HG03139 (cell line): Measurements from ENCODE around the gene ANTXR1.
A peak's percentile ranks its signal among the peaks of the same experiment; 100 is the strongest.

Source experiments
- ATAC-seq: cut with Tn5 transposase; IDR thresholded peaks from one replicate; pipeline ENCODE4 v1.9.1; 2021; ENCODE audit not compliant: unreplicated experiment

Gene ANTXR1

GRCh38 chr2:69032336-69032735, 19.4 kb downstream of the ANTXR1 start:
- ATAC-seq: no peak

GRCh38 chr2:69033461-69034095, 20.6 kb downstream of the ANTXR1 start:
- no peak for ATAC-seq

- ATAC-seq: no peak
Measured at GRCh38 chr2:69034122-69034521, 21.1 kb downstream of the ANTXR1 start.

DNA sequence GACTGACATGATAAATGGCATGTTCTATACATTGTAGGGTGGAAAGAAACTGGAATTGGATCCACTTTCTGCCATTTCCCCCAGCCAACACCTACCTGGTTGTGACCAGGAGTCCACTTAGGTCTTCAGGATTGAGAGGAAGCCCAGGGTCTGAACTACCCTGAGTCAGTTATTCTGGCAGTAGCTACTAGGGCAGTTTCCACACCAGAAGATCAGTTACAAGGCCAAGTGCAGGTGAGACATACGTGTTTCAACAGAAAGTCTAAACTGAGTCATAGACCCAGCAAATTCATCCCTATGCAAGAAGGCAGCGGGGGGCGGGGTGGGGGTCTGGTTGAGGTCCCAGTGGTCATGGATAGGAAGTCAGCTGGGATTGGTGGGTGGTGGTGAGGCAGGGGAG, 21.9 kb downstream of the ANTXR1 start:
- ATAC-seq: no peak

- ATAC-seq: no peak
Measured at GRCh38 chr2:69036926-69037325, 23.9 kb downstream of the ANTXR1 start.

DNA sequence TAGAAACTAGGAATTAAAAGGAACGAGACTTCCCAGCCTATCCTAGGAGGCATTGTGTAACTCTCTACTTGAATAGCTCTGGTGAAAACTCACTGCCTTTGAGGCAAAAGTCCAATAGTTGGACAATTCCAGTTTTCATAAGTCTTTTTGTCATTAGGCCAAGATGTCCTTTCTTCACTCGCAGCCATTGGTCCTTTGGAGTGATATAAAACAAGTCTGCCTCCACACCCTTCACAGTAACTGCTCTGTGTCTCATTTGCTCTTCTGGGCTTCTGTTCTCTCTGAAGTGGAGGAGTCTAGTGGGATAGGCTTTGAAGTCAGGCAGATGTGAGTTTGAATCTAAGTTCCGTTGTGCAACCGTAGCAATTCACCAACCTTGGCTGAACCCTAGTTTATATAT, 28.2 kb downstream of the ANTXR1 start:
- no peak for ATAC-seq

DNA sequence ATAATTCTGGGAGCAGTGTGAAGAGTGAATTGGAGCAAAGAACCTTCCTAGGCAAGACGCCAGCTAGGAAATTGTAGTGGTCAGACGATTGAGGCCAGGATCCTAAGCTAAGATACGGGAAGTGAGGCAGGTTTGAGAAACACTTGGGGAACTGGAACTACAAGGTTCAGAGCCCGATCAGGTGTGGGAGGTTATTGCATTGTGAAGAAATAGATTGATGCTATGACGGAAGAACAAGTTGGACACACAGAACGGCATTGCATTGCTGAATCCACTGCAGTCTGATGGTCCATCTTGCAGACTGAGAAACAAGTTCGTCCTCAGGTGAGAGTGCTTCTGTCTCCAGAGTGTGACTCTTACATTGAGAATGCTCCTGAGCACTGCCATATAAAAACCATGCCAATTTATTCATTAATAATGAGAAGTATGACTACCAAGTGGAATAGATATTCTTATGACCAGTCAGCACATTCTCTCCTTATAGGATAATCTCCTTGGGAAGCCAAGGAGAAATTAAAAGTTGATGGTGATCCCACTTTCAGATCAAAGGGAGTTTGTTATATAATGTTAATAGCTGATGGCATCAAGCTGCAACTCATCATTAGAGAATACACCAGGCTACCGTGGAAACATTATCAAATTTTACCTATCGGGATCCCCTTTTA, 30.9 kb downstream of the ANTXR1 start:
- no peak for ATAC-seq

DNA sequence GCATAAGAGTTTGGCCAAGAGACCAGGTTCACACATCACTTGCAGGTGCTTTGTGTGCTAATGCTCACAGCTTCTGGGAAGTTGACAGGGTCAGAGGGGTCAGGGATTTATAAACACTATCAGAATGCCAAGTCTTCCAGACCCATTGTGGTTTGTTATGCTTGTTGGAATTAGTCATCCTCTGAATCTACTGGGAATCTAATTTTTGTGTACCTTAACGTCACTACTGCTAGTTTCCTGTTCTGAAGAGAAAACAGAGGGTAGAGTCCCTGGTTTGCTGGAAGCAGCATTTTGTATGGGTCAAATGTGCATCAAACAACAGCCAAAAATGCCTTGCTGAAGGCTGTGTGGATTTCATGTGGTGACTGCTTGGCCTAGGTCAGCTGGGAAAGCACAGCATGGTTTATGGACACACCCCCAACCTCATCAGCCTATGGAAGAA, 33.3 kb downstream of the ANTXR1 start:
- no peak for ATAC-seq

DNA sequence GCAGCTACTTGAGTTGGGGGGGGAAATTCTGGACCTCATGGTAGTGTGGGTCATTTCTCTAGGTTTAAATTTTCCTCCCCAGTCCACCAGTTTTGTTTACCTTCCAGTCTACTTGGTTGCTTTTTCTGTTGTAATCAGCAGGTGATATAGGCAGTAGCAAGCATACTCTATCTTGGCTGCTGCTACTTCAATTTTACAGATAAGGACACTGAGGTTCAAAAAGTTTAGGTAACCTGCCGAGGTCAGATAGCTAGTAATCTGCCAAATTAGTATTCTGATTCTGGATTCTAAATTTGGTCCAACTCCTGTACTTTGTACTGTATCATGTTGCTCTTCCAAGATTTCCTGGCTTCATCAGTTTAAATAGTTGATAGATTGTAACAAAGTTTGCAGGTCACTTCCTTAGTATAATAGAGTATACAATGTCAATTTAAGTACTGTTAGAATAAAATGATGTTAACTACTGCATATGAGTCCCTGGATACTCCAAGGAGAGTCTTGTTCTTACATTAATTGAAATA, 34.7 kb downstream of the ANTXR1 start:
- no peak for ATAC-seq

- ATAC-seq: no peak
Measured at GRCh38 chr2:69050802-69051201, 37.8 kb downstream of the ANTXR1 start.

DNA sequence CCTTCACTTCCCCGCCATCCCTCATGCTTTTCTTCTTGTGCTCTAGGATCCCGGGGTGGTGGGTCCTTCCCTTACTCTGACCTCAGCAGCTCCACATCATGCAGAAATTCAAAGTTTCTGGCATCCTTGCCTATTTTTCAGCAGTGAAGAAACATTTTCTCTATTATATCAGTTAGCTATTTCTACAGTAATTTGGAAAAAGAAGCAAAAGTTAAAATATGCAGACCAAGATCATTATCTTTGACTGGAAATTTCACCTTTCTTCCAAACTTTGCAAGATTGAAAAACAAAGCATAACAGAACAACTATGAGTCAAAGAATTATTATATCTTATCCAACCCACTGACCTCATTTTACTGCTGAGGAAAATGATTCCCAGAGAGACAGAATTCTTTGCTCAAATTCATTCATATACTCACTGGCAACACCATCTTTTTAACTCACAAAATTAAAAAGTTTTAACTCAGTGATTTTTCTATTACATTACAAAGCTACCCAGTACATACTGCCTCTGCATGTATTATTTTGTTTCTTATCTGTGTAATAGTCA, 40.5 kb downstream of the ANTXR1 start:
- ATAC-seq: no peak

GRCh38 chr2:69054431-69054830, 41.5 kb downstream of the ANTXR1 start:
- peak; percentile 71 for ATAC-seq

GRCh38 chr2:69055688-69056470, 42.9 kb downstream of the ANTXR1 start:
- no peak for ATAC-seq

- ATAC-seq: no peak
Measured at GRCh38 chr2:69057660-69058059, 44.7 kb downstream of the ANTXR1 start.

DNA sequence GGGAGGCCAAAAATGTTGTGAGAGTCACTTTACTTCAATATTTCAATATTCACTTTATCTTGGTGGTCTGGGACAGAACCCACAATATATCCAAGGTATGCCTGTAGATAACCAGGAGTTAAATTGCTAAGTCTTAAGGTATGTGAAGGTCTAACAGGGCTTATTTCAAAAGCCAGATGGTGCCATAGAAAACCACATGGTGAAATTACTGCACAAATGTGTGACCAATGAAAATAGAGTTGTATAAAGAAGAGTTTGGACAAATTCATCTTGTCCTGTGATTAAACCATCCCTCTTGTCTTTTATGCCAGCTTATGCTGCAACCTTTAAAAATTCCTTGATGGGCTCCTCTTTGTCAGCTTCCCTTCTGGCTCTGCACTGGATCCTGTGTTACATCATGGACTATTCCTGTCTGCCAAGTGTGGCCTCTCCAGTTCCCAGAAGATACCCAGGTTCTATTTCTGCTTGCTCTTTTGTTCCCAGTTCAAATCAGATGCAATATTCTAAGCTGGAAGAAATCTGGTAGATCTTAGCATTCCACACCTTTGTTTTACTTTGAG, 46.8 kb downstream of the ANTXR1 start:
- ATAC-seq: no peak

- ATAC-seq: no peak
Measured at GRCh38 chr2:69060938-69061501, 48.0 kb downstream of the ANTXR1 start.

DNA sequence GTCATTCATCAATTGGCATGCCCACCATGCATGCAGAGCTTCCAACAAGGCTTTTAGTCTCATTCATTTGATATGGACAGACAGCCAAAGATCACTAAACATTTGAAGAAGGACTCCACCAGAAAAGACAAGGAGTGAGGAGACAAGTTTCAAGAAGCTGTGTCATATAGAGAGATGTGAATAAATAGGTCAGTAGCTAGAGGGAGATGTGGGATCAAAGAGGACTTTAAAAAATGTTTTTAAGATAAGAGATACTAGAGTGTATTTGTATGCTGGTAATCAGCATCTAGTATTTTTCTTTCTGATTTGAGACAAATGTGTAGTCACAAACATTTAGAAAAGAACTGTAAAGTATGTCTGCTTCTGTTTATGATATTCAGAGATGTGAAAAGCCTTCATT, 48.5 kb downstream of the ANTXR1 start:
- no peak for ATAC-seq

DNA sequence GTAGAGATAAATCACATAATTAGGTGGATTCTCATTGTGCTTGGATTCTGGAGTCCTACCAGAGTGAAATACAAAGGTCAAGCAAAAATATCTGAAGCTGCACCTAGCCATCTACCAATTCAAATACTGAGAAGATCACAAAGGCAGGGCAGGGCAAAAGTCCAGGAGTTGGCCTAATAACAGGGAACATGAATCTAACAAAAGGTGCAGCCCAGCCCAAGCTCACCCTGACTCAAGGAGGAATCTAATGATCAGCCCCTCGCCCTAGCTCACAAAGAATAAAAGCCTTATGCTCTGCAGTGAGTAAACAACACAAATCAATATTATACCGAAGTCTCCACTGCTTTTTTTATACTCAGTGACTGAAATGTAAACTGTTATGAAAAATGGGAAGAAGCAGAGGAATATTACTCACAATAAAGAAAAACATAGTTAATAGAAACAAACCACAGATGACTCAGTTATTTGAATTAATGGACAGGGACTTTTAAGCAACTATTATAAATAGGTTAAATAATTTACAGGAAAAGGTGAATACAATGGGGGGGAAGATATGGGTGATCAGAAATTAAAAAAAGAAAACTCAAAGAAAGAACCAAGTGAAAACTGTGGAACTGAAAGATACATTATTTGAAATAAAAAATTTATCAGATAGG, 49.5 kb downstream of the ANTXR1 start:
- no peak for ATAC-seq

- no peak for ATAC-seq
Measured at GRCh38 chr2:69065735-69066336, 52.9 kb downstream of the ANTXR1 start.

DNA sequence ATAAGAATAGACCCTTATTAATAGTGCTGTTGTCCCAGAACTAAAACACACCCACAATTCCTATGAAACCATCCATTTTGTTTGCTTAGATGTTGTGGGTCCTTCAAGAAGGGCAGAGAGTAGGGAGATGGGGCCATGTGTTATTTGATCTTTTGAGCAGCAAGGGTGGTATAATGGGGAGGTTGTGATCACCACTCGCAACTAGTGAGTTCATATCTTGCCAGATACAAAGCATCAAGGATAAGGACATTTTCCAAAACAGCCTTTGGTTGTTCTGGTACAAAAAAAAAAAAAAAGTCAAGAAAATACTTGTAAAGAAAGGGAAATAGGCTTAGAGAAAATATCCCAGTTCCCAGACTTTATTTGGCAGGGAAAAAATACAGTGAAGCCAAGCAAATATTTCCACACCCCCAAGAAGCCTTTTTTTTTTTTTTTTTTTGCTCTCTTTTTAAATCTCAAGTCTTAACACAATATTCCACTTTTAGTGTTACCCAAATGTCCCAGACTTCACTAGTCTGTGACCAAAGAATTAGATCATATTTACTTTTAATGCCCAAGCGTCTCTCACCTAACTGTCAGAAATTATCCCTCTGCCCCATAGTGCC, 54.1 kb downstream of the ANTXR1 start:
- ATAC-seq: no peak
